GM10847 (cell line): Measurements from ENCODE around the gene CANX.

Experiments used
- POLR2A ChIP-seq: IDR thresholded peaks from 2 replicates; pipeline ENCODE4 v1.6.1; 2011; ENCODE audit not compliant: insufficient read length; ENCODE audit errors: extremely low read depth

The CANX gene

GRCh38 chr5:179716286-179716685 is 17.5 kb downstream of the CANX start:
- no peak for TF ChIP-seq POLR2A

GRCh38 chr5:179720222-179720621 is 21.5 kb downstream of the CANX start:
- TF ChIP-seq POLR2A: no peak

- TF ChIP-seq POLR2A: no peak
Observed at GRCh38 chr5:179724163-179724562, 25.4 kb downstream of the CANX start.

DNA sequence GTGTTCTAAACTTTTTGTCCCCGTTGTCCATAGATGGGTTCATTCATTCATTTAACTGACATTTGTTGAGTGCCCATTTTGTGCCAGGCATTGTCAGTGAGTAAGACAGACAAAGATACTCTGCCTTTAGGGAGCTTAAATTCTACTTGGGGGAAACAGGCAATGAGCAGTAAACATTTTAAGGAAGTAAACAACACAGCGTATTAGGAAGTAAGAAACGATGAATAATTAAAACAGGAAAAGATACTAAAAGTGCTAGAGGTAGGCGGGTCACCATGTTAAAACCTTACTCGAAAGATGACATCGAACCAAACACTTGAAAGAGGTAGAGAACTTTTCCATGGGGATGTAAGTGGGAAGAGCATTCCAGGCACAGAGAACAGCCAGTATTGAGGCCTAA is 28.3 kb downstream of the CANX start:
- no peak for TF ChIP-seq POLR2A

GRCh38 chr5:179729303-179729702 is 30.5 kb downstream of the CANX start:
- TF ChIP-seq POLR2A: no peak

- TF ChIP-seq POLR2A: no peak
Observed at GRCh38 chr5:179729727-179730126, 31.0 kb downstream of the CANX start.

DNA sequence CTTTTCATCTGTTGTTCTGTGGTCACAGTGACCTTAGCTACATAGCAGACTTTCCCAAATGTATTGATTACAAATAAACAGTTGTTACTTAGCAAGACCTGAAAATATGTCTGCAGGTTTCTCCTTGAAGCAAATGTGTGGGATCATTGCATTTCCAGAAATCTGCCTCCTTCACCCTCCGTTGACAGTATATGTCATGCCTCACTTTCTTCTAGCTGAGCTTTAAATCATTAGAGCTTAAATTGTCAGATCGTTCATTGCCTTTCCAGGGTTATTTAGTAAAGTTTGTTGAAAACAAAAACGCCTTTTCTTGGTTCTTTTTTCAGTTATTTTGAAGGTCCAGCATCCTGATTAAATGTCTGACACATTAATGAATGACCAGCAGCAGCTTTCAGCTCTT is 31.6 kb downstream of the CANX start:
- TF ChIP-seq POLR2A: no peak

DNA sequence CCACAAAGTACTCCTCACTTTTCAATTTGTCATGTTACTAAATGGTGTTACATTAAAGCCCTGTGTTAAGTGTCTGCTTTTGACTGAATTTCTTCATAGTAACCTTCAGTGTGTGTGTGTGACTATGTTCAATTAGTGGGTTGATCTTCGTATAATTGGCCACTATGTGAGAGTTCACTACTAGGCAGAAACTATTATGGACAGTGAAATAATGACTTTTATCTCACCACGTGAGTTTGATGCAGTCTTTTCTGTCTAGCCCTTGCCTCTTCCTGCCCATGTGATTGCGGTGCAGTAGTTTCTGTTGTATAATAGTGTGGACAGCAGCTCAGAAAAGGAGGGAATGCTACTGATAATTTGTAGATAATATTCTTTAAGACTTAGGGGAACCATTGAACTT is 32.1 kb downstream of the CANX start:
- no peak for TF ChIP-seq POLR2A

GRCh38 chr5:179731791-179732411 is 33.1 kb downstream of the CANX start:
- no peak for TF ChIP-seq POLR2A

GRCh38 chr5:179732412-179732917 is 33.7 kb downstream of the CANX start, which contains the start of gene MAML1:
Gene MAML1 (plus strand): TSS chr5:179732822. CDS start chr5:179733113, 291 bp downstream.
- TF ChIP-seq POLR2A: peak; percentile 71

- no peak for TF ChIP-seq POLR2A
Observed at GRCh38 chr5:179732918-179733771, 34.4 kb downstream of the CANX start.

DNA sequence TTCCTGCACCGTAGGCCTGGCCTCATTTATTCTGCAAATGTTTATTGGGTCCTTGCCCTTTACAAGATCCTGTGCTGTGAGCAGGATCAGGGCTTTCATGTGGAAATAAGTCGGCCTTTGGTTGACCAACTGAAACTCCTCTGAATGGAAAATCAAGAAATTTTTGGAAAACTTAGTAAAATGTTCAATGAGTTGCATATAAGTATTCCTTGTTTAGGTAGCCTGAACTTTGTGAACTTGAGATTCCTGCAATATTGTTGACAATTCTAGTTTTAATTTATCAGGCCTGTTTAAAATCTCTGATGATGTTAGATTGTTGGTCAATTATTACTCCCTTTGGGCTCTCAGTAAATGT is 35.0 kb downstream of the CANX start:
- TF ChIP-seq POLR2A: no peak

- no peak for TF ChIP-seq POLR2A
Observed at GRCh38 chr5:179734536-179735164, 35.9 kb downstream of the CANX start.

DNA sequence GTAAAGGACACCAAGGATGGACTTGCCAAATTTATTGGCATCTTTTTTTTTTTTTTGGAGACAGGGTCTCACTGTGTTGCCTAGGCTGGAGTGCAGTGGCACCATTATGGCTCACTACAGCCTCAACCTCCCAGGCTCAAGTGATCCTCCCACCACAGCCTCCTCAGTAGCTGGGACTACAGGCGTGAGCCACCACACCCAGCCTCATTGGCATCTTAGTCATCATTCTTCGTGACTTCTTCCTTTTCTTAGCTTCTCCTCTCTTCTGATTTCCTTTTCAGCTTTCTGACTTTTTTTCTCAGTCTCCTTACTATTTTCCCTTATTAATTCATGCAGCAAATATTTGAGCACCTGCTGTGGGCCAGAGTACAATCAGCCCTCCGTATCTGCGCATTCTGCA is 40.0 kb downstream of the CANX start:
- TF ChIP-seq POLR2A: no peak

- TF ChIP-seq POLR2A: no peak
Observed at GRCh38 chr5:179746872-179747271, 48.1 kb downstream of the CANX start.

DNA sequence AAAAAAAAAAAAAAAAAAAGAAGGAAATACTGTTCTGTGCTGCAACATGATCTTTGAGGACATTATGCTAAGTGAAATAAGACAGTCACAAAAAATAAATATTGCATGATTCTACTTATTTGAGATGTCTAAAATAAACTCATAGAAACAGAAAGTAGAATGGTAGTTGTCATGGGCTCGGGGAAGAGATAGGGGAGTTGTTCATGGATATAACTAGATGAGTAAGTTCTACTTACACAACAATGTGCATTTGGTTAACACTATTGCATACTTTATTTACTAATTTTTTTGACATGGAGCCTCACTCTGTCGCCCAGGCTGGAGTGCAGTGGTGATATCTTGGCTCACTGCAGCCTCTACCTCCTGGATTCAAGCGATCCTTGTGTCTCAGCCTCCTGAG is 49.0 kb downstream of the CANX start:
- TF ChIP-seq POLR2A: no peak
